Measurements from ENCODE around the gene ZBTB1.
"Not testable (repeated sequence)": the region's sequence is repeated elsewhere in the genome, so short reads cannot be mapped to it uniquely, and the experiment has no call there.

ZBTB1 gene

DNA sequence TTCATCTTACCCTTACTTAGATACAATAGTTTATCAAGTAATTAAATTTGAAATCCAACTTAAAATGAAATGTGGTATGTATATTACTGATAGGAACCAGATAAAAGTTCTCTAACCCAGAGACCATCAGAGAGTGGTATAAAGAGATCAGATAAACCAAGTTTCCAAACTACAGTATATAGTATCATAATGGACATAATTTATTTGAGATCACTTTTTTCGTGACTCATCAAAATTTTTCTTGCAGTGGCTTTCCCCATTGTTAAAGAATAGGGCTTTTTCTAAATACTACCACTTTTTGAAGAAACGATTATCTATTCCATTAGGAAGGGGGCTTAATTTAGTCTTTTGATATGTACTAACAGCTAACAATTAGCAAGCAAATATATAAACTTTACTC, 20.8 kb downstream of the ZBTB1 start:
- DNase-seq (ENCODE audit: low read depth), result no peak

DNA sequence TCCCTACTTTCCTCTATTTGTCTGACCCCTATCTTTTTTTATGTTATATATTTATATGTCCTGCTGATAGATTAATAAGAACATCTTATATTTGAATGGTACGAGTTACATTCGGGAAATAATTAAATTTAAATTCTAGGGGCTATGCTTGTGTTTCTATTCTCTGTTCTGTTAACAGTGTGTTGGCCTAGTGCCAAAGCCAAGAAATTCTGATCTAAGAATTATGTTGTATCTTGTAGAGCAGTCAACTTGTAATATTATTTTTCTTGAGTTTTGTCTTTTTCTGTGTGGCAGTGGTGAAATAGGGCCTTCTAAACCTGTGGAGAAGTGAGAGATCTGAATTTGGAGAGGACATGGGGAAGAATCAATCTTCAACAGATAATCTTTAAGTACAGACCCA, 27.0 kb downstream of the ZBTB1 start:
- DNase-seq (ENCODE audit: low read depth), result no peak

DNA sequence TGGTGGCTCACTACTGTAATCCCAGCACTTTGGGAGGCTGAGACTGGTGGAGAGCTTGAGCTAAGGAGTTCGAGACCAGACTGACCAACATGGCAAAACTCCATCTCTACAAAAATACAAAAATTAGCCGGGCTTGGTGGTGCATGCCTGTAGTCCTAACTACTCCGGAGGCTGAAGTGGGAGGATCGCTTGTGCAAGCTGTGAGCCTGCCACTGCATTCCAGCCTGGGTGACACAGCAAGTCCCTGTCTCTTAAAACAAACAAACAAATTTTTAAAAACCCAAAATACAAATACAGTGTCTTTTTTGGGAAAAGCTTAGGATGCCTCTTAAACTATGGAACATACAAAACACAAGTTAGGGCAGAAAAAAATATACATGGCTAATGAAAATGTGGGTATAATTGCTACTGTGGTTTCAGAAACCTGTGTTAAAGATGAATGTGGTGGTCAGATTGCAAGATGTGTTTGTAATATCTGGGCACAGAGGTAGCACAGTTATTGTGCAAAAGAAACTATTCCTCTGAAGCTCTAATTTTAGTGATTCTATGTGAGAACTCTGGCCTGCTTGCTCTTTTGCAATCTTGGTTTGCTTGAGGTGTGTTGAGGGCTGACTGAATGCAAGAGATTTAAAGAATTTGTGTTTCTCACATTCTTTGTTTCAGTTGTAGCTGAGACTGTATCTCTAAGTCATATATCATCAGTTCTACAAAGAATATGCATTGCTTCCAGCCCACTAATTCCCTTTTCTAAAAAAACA, 32.1 kb downstream of the ZBTB1 start:
- peak; percentile 70 for DNase-seq (ENCODE audit: low read depth)

DNA sequence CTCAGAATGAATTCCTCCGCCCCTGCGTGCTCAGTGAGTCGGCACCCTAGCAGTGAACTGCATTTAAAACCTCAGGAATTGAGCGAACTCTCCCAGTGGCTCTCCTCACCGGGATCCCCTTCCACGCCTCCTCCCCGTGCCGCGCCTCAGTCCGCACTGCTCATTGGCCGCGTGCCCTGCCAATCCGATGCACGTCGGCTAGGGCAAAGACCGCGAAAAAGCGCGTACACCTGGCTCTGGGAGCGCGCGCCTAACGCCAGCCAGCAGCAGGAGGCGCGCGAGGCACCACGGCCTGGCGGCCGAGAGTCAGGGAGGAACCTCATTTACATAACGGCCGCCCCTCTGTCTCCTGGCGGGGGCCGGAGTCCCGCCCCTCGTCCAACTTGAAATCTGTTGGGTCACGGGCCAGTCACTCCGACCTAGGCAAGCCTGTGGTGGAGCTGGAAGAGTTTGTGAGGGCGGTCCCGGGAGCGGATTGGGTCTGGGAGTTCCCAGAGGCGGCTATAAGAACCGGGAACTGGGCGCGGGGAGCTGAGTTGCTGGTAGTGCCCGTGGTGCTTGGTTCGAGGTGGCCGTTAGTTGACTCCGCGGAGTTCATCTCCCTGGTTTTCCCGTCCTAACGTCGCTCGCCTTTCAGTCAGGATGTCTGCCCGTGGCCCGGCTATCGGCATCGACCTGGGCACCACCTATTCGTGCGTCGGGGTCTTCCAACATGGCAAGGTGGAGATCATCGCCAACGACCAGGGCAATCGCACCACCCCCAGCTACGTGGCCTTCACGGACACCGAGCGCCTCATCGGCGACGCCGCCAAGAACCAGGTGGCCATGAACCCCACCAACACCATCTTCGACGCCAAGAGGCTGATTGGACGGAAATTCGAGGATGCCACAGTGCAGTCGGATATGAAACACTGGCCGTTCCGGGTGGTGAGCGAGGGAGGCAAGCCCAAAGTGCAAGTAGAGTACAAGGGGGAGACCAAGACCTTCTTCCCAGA, 35.9 kb downstream of the ZBTB1 start, which contains the start of gene HSPA2:
TSS of gene HSPA2 (plus strand) at position 534 of the 995 bp plus-strand sequence. CDS start at position 643, 109 bp downstream.
- peak; percentile 96 for DNase-seq (ENCODE audit: low read depth)

DNA sequence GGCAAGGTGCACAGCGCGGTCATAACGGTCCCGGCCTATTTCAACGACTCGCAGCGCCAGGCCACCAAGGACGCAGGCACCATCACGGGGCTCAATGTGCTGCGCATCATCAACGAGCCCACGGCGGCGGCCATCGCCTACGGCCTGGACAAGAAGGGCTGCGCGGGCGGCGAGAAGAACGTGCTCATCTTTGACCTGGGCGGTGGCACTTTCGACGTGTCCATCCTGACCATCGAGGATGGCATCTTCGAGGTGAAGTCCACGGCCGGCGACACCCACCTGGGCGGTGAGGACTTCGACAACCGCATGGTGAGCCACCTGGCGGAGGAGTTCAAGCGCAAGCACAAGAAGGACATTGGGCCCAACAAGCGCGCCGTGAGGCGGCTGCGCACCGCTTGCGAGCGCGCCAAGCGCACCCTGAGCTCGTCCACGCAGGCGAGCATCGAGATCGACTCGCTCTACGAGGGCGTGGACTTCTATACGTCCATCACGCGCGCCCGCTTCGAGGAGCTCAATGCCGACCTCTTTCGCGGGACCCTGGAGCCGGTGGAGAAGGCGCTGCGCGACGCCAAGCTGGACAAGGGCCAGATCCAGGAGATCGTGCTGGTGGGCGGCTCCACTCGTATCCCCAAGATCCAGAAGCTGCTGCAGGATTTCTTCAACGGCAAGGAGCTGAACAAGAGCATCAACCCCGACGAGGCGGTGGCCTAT, 36.8 kb downstream of the ZBTB1 start:
- DNase-seq (ENCODE audit: low read depth), result no peak

DNA sequence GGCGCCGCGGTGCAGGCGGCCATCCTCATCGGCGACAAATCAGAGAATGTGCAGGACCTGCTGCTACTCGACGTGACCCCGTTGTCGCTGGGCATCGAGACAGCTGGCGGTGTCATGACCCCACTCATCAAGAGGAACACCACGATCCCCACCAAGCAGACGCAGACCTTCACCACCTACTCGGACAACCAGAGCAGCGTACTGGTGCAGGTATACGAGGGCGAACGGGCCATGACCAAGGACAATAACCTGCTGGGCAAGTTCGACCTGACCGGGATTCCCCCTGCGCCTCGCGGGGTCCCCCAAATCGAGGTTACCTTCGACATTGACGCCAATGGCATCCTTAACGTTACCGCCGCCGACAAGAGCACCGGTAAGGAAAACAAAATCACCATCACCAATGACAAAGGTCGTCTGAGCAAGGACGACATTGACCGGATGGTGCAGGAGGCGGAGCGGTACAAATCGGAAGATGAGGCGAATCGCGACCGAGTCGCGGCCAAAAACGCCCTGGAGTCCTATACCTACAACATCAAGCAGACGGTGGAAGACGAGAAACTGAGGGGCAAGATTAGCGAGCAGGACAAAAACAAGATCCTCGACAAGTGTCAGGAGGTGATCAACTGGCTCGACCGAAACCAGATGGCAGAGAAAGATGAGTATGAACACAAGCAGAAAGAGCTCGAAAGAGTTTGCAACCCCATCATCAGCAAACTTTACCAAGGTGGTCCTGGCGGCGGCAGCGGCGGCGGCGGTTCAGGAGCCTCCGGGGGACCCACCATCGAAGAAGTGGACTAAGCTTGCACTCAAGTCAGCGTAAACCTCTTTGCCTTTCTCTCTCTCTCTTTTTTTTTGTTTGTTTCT, 37.6 kb downstream of the ZBTB1 start:
- DNase-seq (ENCODE audit: low read depth), result no peak

- no peak for DNase-seq (ENCODE audit: low read depth)
Observed at GRCh38 chr14:64542836-64543201, 38.2 kb downstream of the ZBTB1 start.

- no peak for DNase-seq (ENCODE audit: low read depth)
Observed at GRCh38 chr14:64544607-64545312, 40.2 kb downstream of the ZBTB1 start.

GRCh38 chr14:64549016-64549415, 44.4 kb downstream of the ZBTB1 start:
- no peak for DNase-seq (ENCODE audit: low read depth)

- DNase-seq (ENCODE audit: low read depth), result no peak
Observed at GRCh38 chr14:64549791-64550620, 45.4 kb downstream of the ZBTB1 start, which contains the start of gene PPP1R36. Gene PPP1R36, plus strand, starts transcription at chr14:64549961. Its CDS starts 37 bp downstream, at chr14:64549998.

- DNase-seq (ENCODE audit: low read depth), result no peak
Observed at GRCh38 chr14:64550621-64551333, 46.2 kb downstream of the ZBTB1 start.

- DNase-seq (ENCODE audit: low read depth), result no peak
Observed at GRCh38 chr14:64554556-64554955, 50.0 kb downstream of the ZBTB1 start.

GRCh38 chr14:64556526-64556925, 52.0 kb downstream of the ZBTB1 start:
- DNase-seq (ENCODE audit: low read depth), result peak; percentile 79

DNA sequence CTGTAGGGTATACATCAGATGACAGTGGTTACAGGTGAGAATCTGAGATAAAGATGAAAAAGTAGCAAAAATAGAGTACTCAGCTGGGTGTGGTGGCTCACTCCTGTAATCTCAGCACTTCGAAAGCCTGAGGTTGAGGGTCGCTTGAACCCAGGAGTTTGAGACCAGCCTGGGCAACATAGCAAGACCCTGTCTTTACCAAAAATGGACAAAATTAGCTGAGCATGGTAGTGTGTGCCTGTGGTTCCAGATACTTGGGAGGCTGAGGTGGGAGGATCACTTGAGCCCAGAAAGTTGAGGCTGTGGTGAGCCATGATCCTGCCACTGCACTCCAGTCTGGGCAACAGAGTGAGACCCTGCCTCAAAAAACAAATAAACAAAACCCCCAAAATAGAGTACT, 53.6 kb downstream of the ZBTB1 start:
- DNase-seq (ENCODE audit: low read depth), result not testable (repeated sequence)

DNA sequence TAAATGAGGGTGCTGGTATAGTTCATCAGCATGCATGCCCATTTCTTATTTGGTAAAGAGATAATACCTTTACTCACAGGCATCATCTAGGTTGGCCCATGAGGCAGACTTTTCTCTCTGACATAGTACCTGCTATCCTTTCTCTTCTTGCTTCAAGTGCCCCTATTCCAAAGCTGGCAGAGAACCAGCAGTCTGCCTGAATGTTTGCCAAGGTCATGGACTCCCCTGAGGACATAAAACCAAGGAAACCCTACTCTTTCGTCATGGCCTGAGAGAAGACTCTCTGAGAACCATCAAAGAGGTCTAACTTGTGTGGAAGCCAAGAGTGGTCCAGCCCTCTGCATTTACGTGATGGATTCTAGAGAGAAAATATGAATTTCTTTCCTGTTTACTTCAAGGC, 57.1 kb downstream of the ZBTB1 start:
- no peak for DNase-seq (ENCODE audit: low read depth)

DNA sequence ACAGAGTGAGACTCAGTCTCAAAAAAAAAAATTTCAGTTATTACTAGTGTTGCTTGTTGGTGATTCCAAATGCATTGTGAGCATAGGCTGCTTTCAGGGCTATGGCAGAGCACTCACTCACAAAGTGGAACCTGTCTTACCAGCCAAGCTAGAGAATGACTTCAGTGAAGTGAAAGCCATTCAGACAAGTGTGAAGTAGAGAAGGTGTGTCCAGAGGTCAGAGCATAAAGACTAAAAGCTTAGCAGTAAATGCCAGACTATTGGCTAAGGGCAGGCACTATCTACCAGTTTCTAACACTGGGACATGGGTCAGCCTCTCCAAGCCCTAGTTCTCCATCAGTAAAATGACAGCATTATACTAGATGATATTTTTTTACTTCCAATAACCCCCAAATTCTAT, 57.9 kb downstream of the ZBTB1 start:
- DNase-seq (ENCODE audit: low read depth), result no peak

- DNase-seq (ENCODE audit: low read depth), result no peak
Observed at GRCh38 chr14:64563696-64564095, 59.1 kb downstream of the ZBTB1 start.

DNA sequence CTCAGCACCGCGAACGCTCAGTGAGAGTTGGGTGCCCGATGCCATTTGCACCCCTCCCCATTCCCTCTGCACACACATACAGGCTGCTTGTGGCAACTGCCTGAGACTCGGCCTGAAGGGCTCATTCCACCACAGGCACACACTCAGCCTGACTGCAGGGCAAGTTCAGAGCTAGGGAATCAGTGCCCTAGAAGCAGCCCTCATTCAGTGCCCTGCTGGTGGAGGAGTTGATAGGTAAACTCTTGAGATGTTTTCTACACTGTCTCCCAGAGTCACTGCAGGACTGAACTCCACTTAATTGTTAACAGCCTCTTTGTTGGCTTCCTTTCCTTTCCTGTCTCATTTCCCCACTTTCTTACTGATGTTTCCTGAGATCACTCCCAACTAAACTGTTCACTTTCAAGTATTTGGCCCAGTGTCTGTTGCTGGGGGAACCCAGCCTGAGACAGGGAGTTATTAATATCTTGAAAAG, 62.1 kb downstream of the ZBTB1 start:
- peak; percentile 65 for DNase-seq (ENCODE audit: low read depth)

DNA sequence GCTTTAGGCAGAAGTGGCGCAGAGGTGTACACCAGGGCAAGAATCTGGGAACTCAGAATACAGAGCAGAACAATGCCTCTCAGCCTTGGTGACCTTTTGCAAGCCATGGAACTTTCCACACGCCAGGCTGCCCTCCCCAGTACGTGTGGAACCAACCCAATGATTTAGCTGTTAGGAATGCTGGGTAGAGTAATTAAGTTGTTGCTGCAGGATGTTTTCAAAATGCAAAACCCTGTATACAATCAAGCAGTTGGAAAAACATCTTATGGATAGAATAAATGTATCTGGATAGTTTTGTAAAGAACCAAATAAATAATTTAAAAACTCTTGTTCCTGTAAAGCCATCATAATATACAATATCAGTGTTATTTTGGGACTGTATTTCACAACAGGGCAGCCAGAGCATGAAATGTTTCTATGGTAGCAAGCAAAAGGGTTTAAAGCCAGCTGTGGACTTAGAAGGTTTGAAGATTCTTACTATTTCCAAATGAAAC, 64.6 kb downstream of the ZBTB1 start:
- DNase-seq (ENCODE audit: low read depth), result peak; percentile 79

All from GM04503 (cell line).